ENCODE data around the gene GFER. TPM values are rescaled to one million over a fixed set of nuclear protein-coding genes. Genes with fewer than 3 reads are reported as not detected.

GFER gene
- total RNA-seq (2013; cell fraction: nucleolus; rRNA removed) = 8.2 and 9.5 TPM in 2 replicates
- total RNA-seq (2014; rRNA removed) (36.6 and 38.2 TPM in 2 replicates), total RNA-seq (2014; rRNA removed; fragmentation: Illumina TruSeq; extraction: Trizol) (19.8 and 20.7 TPM in 2 replicates), total RNA-seq (2021) (46.2 and 46.7 TPM in 2 replicates), polyA plus RNA-seq (2011; rRNA removed) (13.7 and 24.3 TPM in 2 replicates), polyA plus RNA-seq (2014; fragmentation: Illumina TruSeq; extraction: Trizol) (4.8 and 19.7 TPM in 2 replicates), polyA plus RNA-seq (2014; fragmentation: Nextera tagmentation; extraction: Ambion mirVana) (1 to 10 TPM; 2.4 to 9.2 TPM), polyA plus RNA-seq (2014; rRNA removed) (46.4 and 62.0 TPM in 2 replicates), polyA plus RNA-seq (2016; fragmentation: Nextera tagmentation; extraction: Ambion mirVana) (10 to 100 TPM; 55.8 to 57.7 TPM), polyA minus RNA-seq (2011; rRNA and poly(A)+ RNA removed) (6.9 and 9.4 TPM in 2 replicates), Bru-seq, nascent RNA (percentile 66 among the genes with signal in this experiment), BruChase-seq, experiment 1, labeled RNA remaining after a 6-hour chase (percentile 80 among the genes with signal in this experiment), BruChase-seq, experiment 2, labeled RNA remaining after a 2-hour chase (percentile 82 among the genes with signal in this experiment)
- polyA plus RNA-seq (2011; ENCODE audit: low read depth) = 7.5 TPM
- polyA plus RNA-seq (2011; cell fraction: cytosol; rRNA removed) = 19.6 and 29.9 TPM in 2 replicates
- polyA plus RNA-seq (2011; cell fraction: nucleus; rRNA removed) = 22.6 and 24.0 TPM in 2 replicates
- polyA plus RNA-seq (2012) = 37.0 and 38.1 TPM in 2 replicates
- polyA minus RNA-seq (2011; cell fraction: cytosol; rRNA and poly(A)+ RNA removed) = 13.5 and 13.9 TPM in 2 replicates
- polyA minus RNA-seq (2011; cell fraction: nucleus; rRNA and poly(A)+ RNA removed) = 11.5 and 12.6 TPM in 2 replicates
- long read RNA-seq, experiment 1, transcript GFER-201 (3 exons, 2,345 nt) = major isoform, 37 of 41 reads
- long read RNA-seq, experiment 1, partial matches to known transcripts = 0 of 41 reads
- long read RNA-seq, experiment 1, other reads (novel, unspliced or antisense) = 0 of 41 reads
- long read RNA-seq, experiment 2, partial matches to known transcripts = 0 of 2 reads
- long read RNA-seq, experiment 2, other reads (novel, unspliced or antisense) = 0 of 2 reads

- Histone ChIP-seq H3K27ac (ENCODE audit: control insufficient read depth, insufficient read depth) (no peak within 1 kb of the TSS), H3K4me1 (ENCODE audit: control insufficient read depth, insufficient read depth, low read length) (peaks cover 28% of the 10 kb centered on the region), H3K9ac (ENCODE audit: control insufficient read depth, insufficient read depth, low read length) (peak within 1 kb of the TSS; percentile 80), H3K4me2 (ENCODE audit: control insufficient read depth, insufficient read depth) (peak within 1 kb of the TSS; percentile 95), H3K36me3 (ENCODE audit: control insufficient read depth in 2 of 2, insufficient read depth in 2 of 2, low read length in 1 of 2) (peaks cover 5 to 7% of the 10 kb centered on the region in 2 experiments; a peak in 3 of 4 replicates), H2AFZ (ENCODE audit: control insufficient read depth, low read depth, low read length) (peak within 1 kb of the TSS; percentile 81), H4K20me1 (ENCODE audit: control insufficient read depth, insufficient read depth) (no peaks in the 10 kb centered on the region), H3K79me2 (ENCODE audit: control insufficient read depth, insufficient read depth, low read length) (no peaks in the 10 kb centered on the region; the same call in none of the 2 replicates), H3K27me3 (replicated peaks in 1 of 2; ENCODE audit: control insufficient read depth in 2 of 2, insufficient read depth in 2 of 2, low read length in 1 of 2) (0 out of 4 replicates have a peak, but pooled peaks cover 0 to 5% of the 10 kb centered on the region in 2 experiments), H3K4me3 (peak within 1 kb of the TSS; percentile 87), H3K9me3 (replicated peaks; ENCODE audit: control insufficient read depth, insufficient read depth, low read length) (no peaks in the 10 kb centered on the region)
- ATAC-seq (peak; percentile 91), FAIRE-seq (peak; percentile 38), DNase-seq (ENCODE audit: low read depth, low spot score) (peak; percentile 43)
- intact Hi-C loops (cut with micrococcal nuclease; ENCODE audit: unreplicated experiment) = no loop called here
- WGBS (ENCODE audit: insufficient coverage, insufficient replicate concordance, low lambda C conversion rate, missing lambda C conversion rate) = under 1% methylated on average over 69 of the region's 109 CpGs
- ChIA-PET RAD21 (ENCODE audit: unreplicated experiment) (interaction anchor here (0.9 to 2.1 kb wide), 3 partner anchors 12 to 157 kb away, joined by 3 to 6 read pairs (median 3); partner anchors contain the start of gene TBL3), POLR2A (interaction anchor here (4.7 kb wide), 1 partner anchor 12 kb away, joined by 21 read pairs; the partner anchor contains the start of gene TBL3), SMC1A (ENCODE audit: uncharacterized antibody, unreplicated experiment) (no interaction called here), CTCF (no interaction called here)
- in situ Hi-C loops (cut with MboI) = no loop called here
- BruUV-seq (replicated peaks) = no TSS peak
- TF ChIP-seq IRF3 (IDR thresholded peaks at IDR 0.05) (no peak), CREM (IDR thresholded peaks at IDR 0.05; ENCODE audit: low read depth) (no peak), CEBPZ (IDR thresholded peaks at IDR 0.05; ENCODE audit: low read depth, low read length) (no peak), ZNF622 (IDR thresholded peaks at IDR 0.05) (no peak), FOXK2 (IDR thresholded peaks at IDR 0.05) (no peak), ZNF274 (IDR thresholded peaks at IDR 0.05; ENCODE audit: insufficient read depth, insufficient read length) (no peak), TCF12 (IDR thresholded peaks at IDR 0.05; ENCODE audit: low read depth, low read length) (no peak), IRF4 (IDR thresholded peaks at IDR 0.05; ENCODE audit: low read depth, low read length) (no peak), EZH2 (IDR thresholded peaks at IDR 0.05; ENCODE audit: borderline replicate concordance, control insufficient read depth, low read depth, low read length) (no peak), ZBTB33 (IDR thresholded peaks at IDR 0.05) (no peak), DPF2 (IDR thresholded peaks at IDR 0.05) (peak; percentile 74; the same call in 1 of the 2 replicates), NFYB (IDR thresholded peaks at IDR 0.05; ENCODE audit: insufficient read depth, low read depth, low read length) (no peak), STAT3 (IDR thresholded peaks at IDR 0.05; ENCODE audit: low read depth, low read length) (no peak), HDAC2 (IDR thresholded peaks at IDR 0.05) (no peak)
Measured at GRCh38 chr16:1983544-1984346, at the start of gene GFER. Gene GFER, plus strand, starts transcription at chr16:1984193. Its CDS starts 26 bp downstream, at chr16:1984219.
